Activated CD8-positive, alpha-beta memory T cell treated with anti-CD3 and anti-CD28 coated beads for 36 hours (primary cell): Measurements from ENCODE around the gene CERT1. TPM values are rescaled to one million over a fixed set of nuclear protein-coding genes. Genes with fewer than 3 reads are reported as not detected.
"Not testable (repeated sequence)": the region's sequence is repeated elsewhere in the genome, so short reads cannot be mapped to it uniquely, and the experiment has no call there.

Source experiments
- CTCF ChIA-PET: fragments of 350-600 bp; sonication (Branson Sonifier 250); formaldehyde crosslinking; loops from one replicate; lab custom pipeline; 2021; ENCODE audit warnings: antibody characterized with exemption; lab: Charles Lee
- POLR2A ChIA-PET: fragments of 350-600 bp; sonication (Branson Sonifier 250); formaldehyde crosslinking; loops from one replicate; lab custom pipeline; 2021; ENCODE audit warnings: antibody characterized with exemption; lab: Charles Lee
- total RNA-seq, 2 experiments: library from RNA; stranded (reverse); gene quantifications; one replicate each; pipeline ENCODE4 v1.2.3, GENCODE V29; 2021

The CERT1 gene
- total RNA-seq, 2 experiments from 2014 or later, result 31.7 to 31.8 TPM

- POLR2A ChIA-PET, result interaction anchor here (0.6 kb wide), 1 partner anchor 500 kb away, joined by 8 read pairs; no protein-coding TSS in a partner anchor
- CTCF ChIA-PET, result not testable (repeated sequence)
Measured at GRCh38 chr5:75489847-75490246, 21.6 kb downstream of the CERT1 start.

- ChIA-PET CTCF (no interaction called here), POLR2A (no interaction called here)
Measured at GRCh38 chr5:75484605-75485004, 26.8 kb downstream of the CERT1 start.

- ChIA-PET POLR2A (no interaction called here), CTCF (no interaction called here)
Measured at GRCh38 chr5:75482482-75482881, 28.9 kb downstream of the CERT1 start.

DNA sequence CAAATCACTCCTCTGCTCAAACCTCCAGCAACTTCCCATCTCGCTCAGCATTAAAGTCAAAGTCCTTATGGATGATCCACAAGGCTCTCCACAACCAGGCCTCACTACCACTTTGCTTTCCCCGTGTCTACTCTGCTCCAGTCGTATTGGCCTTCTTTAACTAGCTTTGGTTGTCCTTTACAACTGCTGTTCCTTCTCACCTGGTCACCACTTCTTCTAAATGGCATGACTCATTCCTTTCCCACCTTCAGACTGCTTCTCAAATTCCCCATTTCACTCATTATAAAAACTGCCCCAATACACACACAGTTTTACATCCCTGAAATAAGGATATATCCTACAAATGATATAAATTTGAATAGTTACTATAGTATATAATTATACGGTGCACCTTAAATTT lies 30.4 kb downstream of the CERT1 start:
- ChIA-PET POLR2A (no interaction called here), CTCF (no interaction called here)

DNA sequence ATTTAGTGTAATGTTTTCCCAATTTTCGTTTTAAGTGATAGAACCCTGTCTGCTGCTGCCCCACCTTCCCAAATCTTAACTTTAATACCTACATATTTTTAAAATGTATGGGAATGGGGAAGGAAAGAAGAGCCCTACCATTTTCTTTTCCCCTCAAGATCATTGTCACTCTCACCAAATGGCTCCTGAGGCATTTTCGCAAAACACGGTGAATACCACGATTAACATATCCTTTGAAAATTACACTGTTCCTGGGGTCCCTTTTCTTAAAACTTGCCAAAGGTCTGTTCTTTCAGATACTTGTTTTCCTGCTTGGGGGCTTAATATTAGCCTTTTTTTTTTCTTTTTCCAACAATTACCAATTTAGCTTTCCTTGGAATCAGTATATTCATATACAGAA lies 36.1 kb downstream of the CERT1 start:
- ChIA-PET CTCF (no interaction called here), POLR2A (no interaction called here)

GRCh38 chr5:75473463-75473862 lies 38.0 kb downstream of the CERT1 start:
- ChIA-PET CTCF (no interaction called here), POLR2A (no interaction called here)

DNA sequence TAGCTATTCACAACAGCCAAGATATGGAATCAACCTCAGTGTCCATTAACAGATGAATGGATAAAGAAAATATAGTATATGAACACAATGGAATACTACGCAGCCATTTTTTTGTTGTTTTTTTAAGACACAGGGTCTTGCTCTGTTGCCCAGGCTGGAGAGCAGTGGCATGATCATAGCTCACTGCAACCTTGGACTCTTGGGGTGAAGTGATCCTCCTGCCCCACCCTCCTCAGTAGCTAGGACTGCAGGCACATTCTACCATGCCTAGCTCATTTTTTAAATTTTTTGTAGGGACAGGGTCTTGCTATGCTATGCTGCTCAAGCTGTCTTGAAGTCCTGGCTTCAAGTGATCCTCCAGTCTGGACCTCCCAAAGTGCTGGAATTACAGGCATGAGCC lies 38.5 kb downstream of the CERT1 start:
- POLR2A ChIA-PET, result no interaction called here
- CTCF ChIA-PET, result no interaction called here

- CTCF ChIA-PET, result interaction anchor here (0.7 kb wide), 1 partner anchor 317 kb away, joined by 3 read pairs; no protein-coding TSS in a partner anchor
- POLR2A ChIA-PET, result no interaction called here
Measured at GRCh38 chr5:75471193-75471592, 40.2 kb downstream of the CERT1 start.

GRCh38 chr5:75469017-75469416 lies 42.4 kb downstream of the CERT1 start:
- POLR2A ChIA-PET, result no interaction called here
- CTCF ChIA-PET, result no interaction called here

- POLR2A ChIA-PET, result no interaction called here
- CTCF ChIA-PET, result no interaction called here
Measured at GRCh38 chr5:75468593-75468992, 42.8 kb downstream of the CERT1 start.

- CTCF ChIA-PET, result no interaction called here
- POLR2A ChIA-PET, result no interaction called here
Measured at GRCh38 chr5:75466006-75466716, 45.3 kb downstream of the CERT1 start.

DNA sequence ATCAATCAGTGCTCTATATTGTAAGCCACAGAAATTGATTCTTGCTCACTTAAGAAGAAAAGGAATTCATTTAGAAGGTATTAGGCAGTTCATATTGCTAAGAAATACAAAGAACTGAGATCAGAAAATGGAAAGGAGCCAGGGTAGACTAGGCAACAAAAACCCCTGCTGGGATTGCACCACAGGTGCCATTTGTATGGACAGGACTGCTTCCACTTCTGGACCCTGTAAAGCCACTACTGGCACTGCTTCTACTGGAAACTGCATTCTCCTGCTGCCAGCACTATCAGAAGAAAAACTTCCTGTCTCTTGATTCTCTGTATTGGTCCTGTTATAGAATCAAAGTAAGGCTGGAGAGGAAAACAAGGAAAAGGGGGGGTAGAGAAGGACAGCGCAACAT lies 45.9 kb downstream of the CERT1 start:
- ChIA-PET POLR2A (no interaction called here), CTCF (no interaction called here)

- ChIA-PET POLR2A (no interaction called here), CTCF (no interaction called here)
Measured at GRCh38 chr5:75463726-75464125, 47.7 kb downstream of the CERT1 start.

- CTCF ChIA-PET, result interaction anchor here (0.9 to 1.1 kb wide), 2 partner anchors 16 to 58 kb away, joined by 3 to 6 read pairs; no protein-coding TSS in a partner anchor
- POLR2A ChIA-PET, result no interaction called here
Measured at GRCh38 chr5:75461679-75462078, 49.8 kb downstream of the CERT1 start.

- POLR2A ChIA-PET, result no interaction called here
- CTCF ChIA-PET, result interaction anchor here (0.9 kb wide), 1 partner anchor 16 kb away, joined by 6 read pairs; no protein-coding TSS in a partner anchor
Measured at GRCh38 chr5:75460942-75461610, 50.4 kb downstream of the CERT1 start.

DNA sequence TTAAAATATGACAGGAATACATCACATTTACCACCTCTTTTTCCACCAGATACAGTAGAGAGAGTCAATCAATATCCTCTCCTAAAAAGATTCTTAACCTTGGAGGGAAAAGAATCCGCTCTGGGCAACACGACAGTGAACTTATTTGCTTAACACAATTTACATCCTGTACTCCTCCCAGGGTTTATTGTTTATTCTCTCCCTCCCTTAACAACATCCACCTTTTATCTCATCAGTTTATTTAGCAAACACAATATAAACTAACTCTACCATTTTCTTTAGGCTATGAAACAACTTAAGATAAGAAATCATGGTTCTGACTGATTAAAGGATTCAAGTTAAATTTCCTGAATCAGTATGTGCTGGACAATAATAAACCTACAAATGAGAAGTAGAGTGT lies 50.9 kb downstream of the CERT1 start:
- ChIA-PET CTCF (interaction anchor here (0.7 kb wide), 1 partner anchor 288 kb away, joined by 3 read pairs; no protein-coding TSS in a partner anchor), POLR2A (interaction anchor here (0.6 kb wide), 1 partner anchor 26 kb away, joined by 5 read pairs; no protein-coding TSS in a partner anchor)

DNA sequence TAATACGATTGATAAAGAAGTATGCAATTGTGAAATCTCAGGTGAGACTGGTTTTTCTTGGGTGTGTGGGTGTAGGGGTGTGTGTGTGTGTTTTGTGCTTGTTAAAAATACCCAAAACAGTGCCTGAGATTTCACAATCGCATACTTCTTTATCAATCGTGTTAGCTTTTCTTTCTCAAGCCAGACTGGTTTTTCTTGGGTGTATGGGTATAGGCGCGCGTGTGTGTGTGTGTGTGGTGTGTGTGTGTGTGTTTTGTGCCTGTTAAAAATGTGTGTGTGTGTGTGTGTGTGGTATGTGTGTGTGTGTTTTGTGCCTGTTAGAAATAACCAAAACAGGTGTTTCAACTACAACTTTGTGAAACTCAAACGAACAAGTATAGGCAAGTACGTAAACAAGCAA lies 53.7 kb downstream of the CERT1 start:
- ChIA-PET POLR2A (no interaction called here), CTCF (no interaction called here)

DNA sequence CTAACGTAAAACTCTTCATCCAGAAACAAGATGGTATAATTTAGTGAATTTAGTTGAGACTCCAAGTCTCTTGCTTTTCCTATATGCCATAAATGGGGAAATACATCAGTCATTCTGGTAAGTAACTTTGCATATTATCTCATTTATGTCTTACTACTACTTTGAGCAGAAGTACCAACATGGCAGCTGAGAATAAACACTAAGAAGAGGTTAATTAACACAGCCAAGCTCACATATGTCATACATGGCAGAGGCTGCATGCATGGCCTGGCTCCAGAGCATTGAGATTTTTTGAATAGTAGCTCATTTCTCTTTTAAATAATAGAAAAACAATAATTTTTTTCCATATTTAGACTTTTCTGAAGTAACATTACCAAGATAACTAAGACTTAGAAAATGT lies 54.3 kb downstream of the CERT1 start:
- CTCF ChIA-PET, result interaction anchor here (0.7 kb wide), 1 partner anchor 355 kb away, joined by 3 read pairs; no protein-coding TSS in a partner anchor
- POLR2A ChIA-PET, result no interaction called here

DNA sequence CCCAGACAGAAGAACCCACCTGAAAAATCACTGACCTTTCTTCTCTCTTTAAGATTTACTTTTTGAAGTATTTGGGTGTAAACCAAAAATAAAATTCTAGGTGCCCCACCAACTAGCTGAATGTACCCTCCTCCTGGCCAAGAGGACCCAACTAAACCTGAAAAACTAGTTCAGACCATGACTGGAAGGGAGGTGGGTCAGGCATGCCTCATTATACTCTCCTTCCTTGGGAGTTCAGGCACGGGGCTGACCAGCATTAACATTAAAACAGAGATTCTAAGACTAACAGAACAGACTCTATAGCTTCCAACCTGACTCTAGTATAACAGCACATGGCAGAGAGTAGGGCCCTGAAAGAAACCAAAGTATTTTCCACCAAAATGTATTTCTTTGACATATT lies 61.4 kb downstream of the CERT1 start:
- ChIA-PET CTCF (no interaction called here), POLR2A (no interaction called here)

DNA sequence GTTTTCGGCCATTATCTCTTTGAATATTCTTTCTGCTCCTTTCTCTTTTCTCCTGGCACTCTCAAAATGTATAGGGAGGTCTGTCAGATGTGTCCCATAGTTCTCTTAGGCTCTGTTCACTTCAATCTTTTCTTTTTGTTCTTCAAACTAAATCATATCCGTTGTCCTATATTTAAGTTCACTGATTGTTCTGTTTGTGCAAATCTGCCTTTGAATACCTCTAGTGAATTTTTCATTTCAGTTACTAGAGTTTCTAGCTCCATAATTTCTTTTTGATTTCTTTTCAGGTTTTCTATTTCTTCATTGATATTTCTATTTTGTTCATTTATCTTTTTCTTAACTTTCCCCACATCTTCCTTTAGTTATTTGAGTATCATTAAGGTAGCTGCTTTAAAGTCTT lies 65.4 kb downstream of the CERT1 start:
- POLR2A ChIA-PET, result no interaction called here
- CTCF ChIA-PET, result no interaction called here

DNA sequence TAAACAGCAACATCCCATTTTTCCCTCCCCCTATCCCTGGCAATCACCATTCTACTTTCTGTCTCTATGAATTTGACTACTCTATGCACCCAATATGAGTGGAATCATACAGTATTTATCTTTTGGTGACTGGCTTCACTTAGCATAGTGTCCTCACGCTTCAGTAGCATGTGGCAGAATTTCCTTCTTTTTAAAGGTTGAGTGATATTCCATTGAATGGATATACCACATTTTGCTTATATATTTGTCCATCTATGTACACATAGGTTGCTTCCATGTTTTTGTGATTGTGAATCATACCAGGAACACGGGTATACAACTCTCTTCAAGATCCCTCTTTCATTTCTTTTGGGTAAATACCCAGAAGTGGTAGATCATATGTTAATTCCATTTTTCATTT lies 69.9 kb downstream of the CERT1 start:
- ChIA-PET POLR2A (no interaction called here), CTCF (no interaction called here)
